ENCODE measurements around the gene MATN4. TPM values are rescaled to one million over a fixed set of nuclear protein-coding genes. Genes with fewer than 3 reads are reported as not detected.

Gene MATN4
- total and polyA plus RNA-seq, 2 of the 13 experiments (the other 11 are each of a cell fraction or from before 2014, with no cell fraction given) = not detected

- 0 out of 2 replicates have a peak, but pooled peaks have one; percentile 20 for TF ChIP-seq ONECUT2 (CRISPR knock-in tag; IDR thresholded peaks at IDR 0.05)
- peak; percentile 62; the same call in 1 of the 2 replicates for TF ChIP-seq HIC2 (CRISPR knock-in tag; IDR thresholded peaks at IDR 0.05; ENCODE audit: low read depth)
- TF ChIP-seq NFIC (IDR thresholded peaks at IDR 0.05; ENCODE audit: low read length) = peak; percentile 23; the same call in 1 of the 2 replicates
- TF ChIP-seq FOXP4 (CRISPR knock-in tag; IDR thresholded peaks at IDR 0.05) = peak; percentile 59
- peak; percentile 69; the same call in 1 of the 2 replicates for TF ChIP-seq FLYWCH1 (CRISPR knock-in tag; IDR thresholded peaks at IDR 0.05)
- TF ChIP-seq TSC22D2 (CRISPR knock-in tag; IDR thresholded peaks at IDR 0.05; ENCODE audit: borderline replicate concordance) = 0 out of 2 replicates have a peak, but pooled peaks have one; percentile 64
- peak in 1 of 2 experiments; percentile 7; a peak in 1 of 4 replicates for TF ChIP-seq NR2F1 (CRISPR knock-in tag; IDR thresholded peaks at IDR 0.05)
- TF ChIP-seq RFX3 (CRISPR knock-in tag; IDR thresholded peaks at IDR 0.05) = no peak
- no peak for TF ChIP-seq KLF6 (CRISPR knock-in tag; IDR thresholded peaks at IDR 0.05)
- TF ChIP-seq ZNF547 (CRISPR knock-in tag; IDR thresholded peaks at IDR 0.05) = 0 out of 2 replicates have a peak, but pooled peaks have one; percentile 24
- no peak; the same call in 1 of the 2 replicates for TF ChIP-seq ZNF343 (CRISPR knock-in tag; IDR thresholded peaks at IDR 0.05)
- TF ChIP-seq ZNF850 (CRISPR knock-in tag; conservative IDR thresholded peaks at IDR 0.05) = no peak
- TF ChIP-seq AKAP8 (CRISPR knock-in tag; IDR thresholded peaks at IDR 0.05) = no peak
- TF ChIP-seq NRL (CRISPR knock-in tag; IDR thresholded peaks at IDR 0.05; ENCODE audit: borderline replicate concordance) = no peak
- TF ChIP-seq ZBTB26 (CRISPR knock-in tag; IDR thresholded peaks at IDR 0.05; ENCODE audit: borderline replicate concordance) = no peak; the same call in 1 of the 2 replicates
- no peak for TF ChIP-seq ZNF7 (CRISPR knock-in tag; IDR thresholded peaks at IDR 0.05)
- peak; percentile 13; the same call in 1 of the 2 replicates for TF ChIP-seq ZFX (CRISPR knock-in tag; IDR thresholded peaks at IDR 0.05; ENCODE audit: low read depth)
- TF ChIP-seq KMT2B (CRISPR knock-in tag; IDR thresholded peaks at IDR 0.05) = 0 out of 2 replicates have a peak, but pooled peaks have one; percentile 10
- no peak for TF ChIP-seq ZNF512B (CRISPR knock-in tag; IDR thresholded peaks at IDR 0.05; ENCODE audit: borderline replicate concordance)
- TF ChIP-seq SOX13 (IDR thresholded peaks at IDR 0.05) = peak; percentile 42; the same call in 1 of the 2 replicates
- TF ChIP-seq SOX13 (CRISPR knock-in tag; conservative IDR thresholded peaks at IDR 0.05 in 1 of 2, IDR thresholded peaks at IDR 0.05 in 1 of 2) = peak in 1 of 2 experiments; percentile 61; a peak in 2 of 4 replicates
Measured at GRCh38 chr20:45336530-45337366, 28.6 kb upstream of the MATN4 start (continued).
